Smooth muscle cell (in vitro differentiated cells): ENCODE results near the gene EOGT. TPM values are rescaled to one million over a fixed set of nuclear protein-coding genes. Genes with fewer than 3 reads are reported as not detected.

Source experiments
- DNase-seq: peaks from one replicate; lab custom pipeline; 2025; ENCODE audit not compliant: unreplicated experiment; lab: John Stamatoyannopoulos, UW
- H2AFZ ChIP-seq: fragments of 200-600 bp; sonication (generic); 2 replicates; pipeline ENCODE4 v1.6.0; 2016; ENCODE audit warnings: antibody characterized with exemption, low read depth, mild to moderate bottlenecking
- H3F3A ChIP-seq: fragments of 200-600 bp; sonication (generic); 2 replicates; pipeline ENCODE4 v1.6.0; 2017; ENCODE audit warnings: antibody characterized with exemption, low read depth
- H3K27ac ChIP-seq: fragments of 200-600 bp; sonication (generic); 2 replicates; pipeline ENCODE4 v1.5.1; 2016; ENCODE audit warnings: low read depth, mild to moderate bottlenecking
- H3K27me3 ChIP-seq: fragments of 200-600 bp; sonication (generic); 2 replicates; pipeline ENCODE4 v1.6.1; 2016; ENCODE audit warnings: low read depth, mild to moderate bottlenecking
- H3K36me3 ChIP-seq: fragments of 200-600 bp; sonication (generic); 2 replicates; pipeline ENCODE4 v1.5.1; 2016; ENCODE audit warnings: low read depth
- H3K4me1 ChIP-seq: fragments of 200-600 bp; sonication (generic); 2 replicates; pipeline ENCODE4 v1.5.1; 2016; ENCODE audit warnings: low read depth
- H3K4me2 ChIP-seq: fragments of 200-600 bp; sonication (generic); 2 replicates; pipeline ENCODE4 v1.6.0; 2016; ENCODE audit warnings: mild to moderate bottlenecking
- H3K4me3 ChIP-seq: fragments of 200-600 bp; sonication (generic); 2 replicates; pipeline ENCODE4 v1.5.1; 2016; ENCODE audit warnings: mild to moderate bottlenecking
- H3K79me2 ChIP-seq: fragments of 200-600 bp; sonication (generic); 2 replicates; pipeline ENCODE4 v1.6.0; 2016; ENCODE audit warnings: low read depth, mild to moderate bottlenecking
- H3K9ac ChIP-seq: fragments of 200-600 bp; sonication (generic); 2 replicates; pipeline ENCODE4 v1.6.0; 2016; ENCODE audit warnings: low read depth
- H3K9me3 ChIP-seq: fragments of 200-600 bp; sonication (generic); replicated peaks from 2 replicates; pipeline ENCODE4 v1.5.1; 2016; ENCODE audit warnings: low read depth
- H4K20me1 ChIP-seq: fragments of 200-600 bp; sonication (generic); 2 replicates; pipeline ENCODE4 v1.6.0; 2016; ENCODE audit warnings: low read depth
- CTCF ChIP-seq: fragments of 200-600 bp; sonication (generic); IDR thresholded peaks from 2 replicates; pipeline ENCODE4 v1.5.1; 2017; ENCODE audit warnings: borderline replicate concordance, mild to moderate bottlenecking, antibody characterized with exemption; ENCODE audit not compliant: insufficient read depth, poor library complexity, severe bottlenecking
- WGBS: methylation state at CpG from one replicate; pipeline ENCODE4 v1.1.7; 2016; ENCODE audit warnings: low lambda C conversion rate; 5-methylcytosine and 5-hydroxymethylcytosine counted together
- polyA plus RNA-seq: library from polyadenylated mRNA; unstranded; fragments of >200 nt; fragmentation: Nextera tagmentation; extraction: Ambion mirVana; gene quantifications from 2 replicates; pipeline ENCODE4 v1.2.1, GENCODE V29; 2016
- total RNA-seq: library from RNA; depleted of rRNA; stranded (reverse); fragments of >200 nt; gene quantifications from 2 replicates; pipeline ENCODE4 v1.2.3, GENCODE V29; 2014

EOGT gene
- total and polyA plus RNA-seq, 2 experiments from 2014 or later, result 21.2 to 30.6 TPM

- H3K4me1 ChIP-seq, result no peaks in the 10 kb centered on the region
- H3K4me3 ChIP-seq, result no peak overlapping the region
- no peaks in the 10 kb centered on the region for H3K9me3 ChIP-seq
- no peak for TF ChIP-seq CTCF
- H2AFZ ChIP-seq, result no peak overlapping the region
- H3K79me2 ChIP-seq, result no peaks in the 10 kb centered on the region
- DNase-seq, result no peak
- H3K27me3 ChIP-seq, result peaks cover 29% of the 10 kb centered on the region
- H3K9ac ChIP-seq, result no peak overlapping the region
- H3K27ac ChIP-seq, result no peak overlapping the region
- no peaks in the 10 kb centered on the region for H4K20me1 ChIP-seq
- no peak overlapping the region for H3K4me2 ChIP-seq
- no peaks in the 10 kb centered on the region for H3F3A ChIP-seq
- 57% methylated on average over 3 of the region's 3 CpGs for WGBS
- H3K36me3 ChIP-seq, result no peaks in the 10 kb centered on the region
Measured at GRCh38 chr3:68958932-68959331, 54.6 kb downstream of the EOGT start.

DNA sequence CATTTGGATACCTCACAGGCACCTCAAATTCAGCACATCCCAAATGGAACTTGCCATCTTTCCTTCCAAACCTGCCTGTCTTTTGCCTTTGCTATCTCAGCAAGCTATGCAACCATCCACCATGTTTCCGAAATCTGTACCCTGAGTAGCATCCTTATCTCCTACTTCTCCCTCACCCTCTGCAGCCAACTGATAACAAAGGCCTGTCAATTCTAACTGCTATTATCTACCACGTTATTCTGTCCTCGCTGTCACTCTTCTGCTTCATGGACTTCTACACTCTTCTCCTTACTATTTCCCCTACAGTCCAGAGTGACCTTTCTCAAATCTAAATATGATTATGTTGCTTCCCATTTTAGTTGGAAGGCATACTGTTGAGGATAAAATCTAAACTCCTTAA lies 55.6 kb downstream of the EOGT start:
- Histone ChIP-seq H3K9ac (no peak overlapping the region), H3K9me3 (no peaks in the 10 kb centered on the region), H4K20me1 (no peaks in the 10 kb centered on the region), H3K4me1 (no peaks in the 10 kb centered on the region), H3K27me3 (peaks cover 20% of the 10 kb centered on the region), H3K4me2 (no peak overlapping the region), H3K36me3 (no peaks in the 10 kb centered on the region), H3K27ac (no peak overlapping the region), H3K4me3 (no peak overlapping the region), H3K79me2 (no peaks in the 10 kb centered on the region), H3F3A (no peaks in the 10 kb centered on the region), H2AFZ (no peak overlapping the region)
- 76% methylated on average over 3 of the region's 3 CpGs for WGBS
- TF ChIP-seq CTCF, result no peak
- DNase-seq, result no peak

DNA sequence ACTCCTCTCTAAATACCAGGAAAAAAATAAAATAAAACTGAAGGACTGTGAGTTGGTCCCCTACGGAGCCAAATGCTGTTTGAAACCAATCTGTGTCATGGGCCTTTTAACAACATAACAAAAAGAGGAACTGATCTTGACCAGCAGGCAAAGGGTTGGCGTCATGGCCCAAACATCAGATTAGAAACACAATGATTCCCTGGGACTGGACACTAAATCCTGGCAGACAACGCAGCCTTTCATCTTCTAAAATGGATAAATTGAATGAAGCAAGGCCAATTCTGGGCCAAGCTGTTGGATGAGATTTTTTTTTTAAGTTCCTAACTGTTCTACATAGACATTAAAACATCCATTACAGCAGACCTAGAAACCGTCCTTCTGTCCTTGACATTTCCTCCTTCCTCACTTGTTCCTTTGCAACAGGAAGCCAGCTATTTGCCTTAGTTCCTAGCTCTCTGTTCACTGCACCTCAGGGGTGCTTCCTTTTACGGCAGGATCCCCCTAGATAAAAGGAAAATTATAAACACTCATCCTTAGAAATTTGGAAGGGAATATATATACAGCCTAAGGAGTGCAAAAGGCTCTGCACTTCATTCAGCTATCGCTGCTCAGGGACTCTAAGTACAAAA lies 59.6 kb downstream of the EOGT start:
- WGBS, result 73% methylated on average over 6 of the region's 6 CpGs
- Histone ChIP-seq H3K9ac (no peak overlapping the region), H3K36me3 (no peaks in the 10 kb centered on the region)

More for the DNA sequence above, 59.6 kb downstream of the EOGT start:
- H3K4me1 ChIP-seq, result no peaks in the 10 kb centered on the region
- H3K27ac ChIP-seq, result no peak overlapping the region
- no peak overlapping the region for H3K4me3 ChIP-seq
- no peaks in the 10 kb centered on the region for H3K79me2 ChIP-seq
- no peaks in the 10 kb centered on the region for H3K9me3 ChIP-seq
- DNase-seq, result no peak
- no peak overlapping the region for H2AFZ ChIP-seq
- H3F3A ChIP-seq, result no peaks in the 10 kb centered on the region
- no peaks in the 10 kb centered on the region for H4K20me1 ChIP-seq
- H3K27me3 ChIP-seq, result peaks cover under 1% of the 10 kb centered on the region
- H3K4me2 ChIP-seq, result no peak overlapping the region
- no peak for TF ChIP-seq CTCF
